Measurements from ENCODE around the gene CMTM3.
"Not testable (repeated sequence)": the region's sequence is repeated elsewhere in the genome, so short reads cannot be mapped to it uniquely, and the experiment has no call there.

CMTM3 gene

DNA sequence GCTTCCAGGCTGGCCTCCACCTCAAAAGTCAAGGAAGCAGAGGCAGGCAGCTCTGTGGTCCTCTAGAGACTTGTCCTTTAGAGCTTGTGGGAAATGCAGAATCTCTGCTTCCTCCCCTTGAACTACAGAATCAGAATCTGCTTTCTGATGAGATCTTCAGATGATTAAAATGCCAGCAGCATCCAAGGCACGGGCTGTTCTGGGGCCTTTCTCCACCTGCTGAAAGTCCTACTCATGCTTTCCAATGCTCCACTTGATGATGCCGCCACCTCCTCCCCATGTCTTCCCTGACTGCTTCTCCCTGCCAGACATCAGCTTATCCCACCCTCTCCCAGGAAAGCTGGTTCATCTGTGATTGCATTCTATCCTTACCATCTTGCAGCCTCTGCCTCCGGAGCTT, 33.3 kb downstream of the CMTM3 start:
- DNase-seq: no peak

DNA sequence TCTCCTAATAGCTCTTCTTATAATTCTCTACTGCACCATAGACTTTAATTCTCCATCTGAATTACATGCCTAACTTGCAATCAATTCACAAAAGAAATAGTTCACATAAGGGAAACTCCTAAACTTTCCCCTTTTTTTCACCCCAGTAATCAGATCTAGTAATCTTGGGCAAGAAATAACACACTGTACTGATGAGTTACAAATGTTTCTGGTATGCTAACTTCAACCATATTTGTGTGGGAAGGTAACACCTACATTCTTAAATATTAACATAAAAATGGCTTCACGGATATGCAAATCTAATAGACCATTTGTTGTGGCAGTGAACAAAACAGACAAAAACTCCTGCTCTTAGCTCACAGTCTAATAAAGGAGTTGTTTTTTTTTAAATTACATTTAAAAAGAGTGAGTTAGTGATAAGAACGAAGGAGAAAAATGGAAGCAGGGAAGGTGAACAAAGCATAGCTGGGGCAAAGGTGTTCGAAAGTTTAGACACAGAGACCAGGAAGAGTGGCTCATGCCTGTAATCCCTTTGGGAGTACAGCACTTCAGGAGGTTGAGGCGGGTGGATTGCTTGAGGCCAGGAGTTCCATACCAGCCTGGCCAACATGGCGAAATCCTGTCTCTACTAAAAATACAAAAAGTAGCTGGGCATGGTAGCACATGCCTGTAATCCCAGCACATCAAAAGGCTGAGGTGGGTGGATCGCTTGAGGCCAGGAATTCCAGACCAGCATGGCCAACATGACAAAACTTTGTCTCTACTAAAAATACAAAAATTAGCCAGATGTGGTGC, 34.8 kb downstream of the CMTM3 start:
- DNase-seq: no peak

DNA sequence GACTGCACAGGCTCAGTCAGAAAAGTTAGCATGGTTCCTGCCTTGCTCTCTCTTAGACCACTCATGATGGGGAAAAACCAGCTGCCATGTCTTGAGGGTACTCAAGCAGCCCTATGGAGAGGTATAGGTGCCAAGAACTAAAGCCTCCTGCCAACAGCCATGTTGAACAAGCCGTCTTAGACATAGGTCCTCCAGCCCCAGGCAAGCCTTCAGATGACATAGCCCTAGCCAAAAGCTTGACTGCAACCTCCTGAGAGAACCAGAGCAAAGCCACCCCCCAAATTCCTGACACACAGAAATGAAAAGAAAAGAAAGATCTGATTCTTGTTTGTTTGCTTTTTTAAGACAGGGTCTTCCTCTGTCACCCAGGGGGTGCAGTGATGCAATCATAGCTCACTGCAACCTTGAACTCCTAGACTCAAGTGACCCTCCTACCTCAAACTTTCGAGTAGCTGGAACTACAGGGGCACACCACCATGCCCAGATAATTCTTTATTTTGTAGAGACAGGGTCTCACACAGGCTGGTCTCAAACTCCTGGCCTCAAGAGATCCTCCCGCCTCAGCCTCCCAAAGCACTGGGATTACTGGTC, 36.3 kb downstream of the CMTM3 start:
- no peak for DNase-seq

DNA sequence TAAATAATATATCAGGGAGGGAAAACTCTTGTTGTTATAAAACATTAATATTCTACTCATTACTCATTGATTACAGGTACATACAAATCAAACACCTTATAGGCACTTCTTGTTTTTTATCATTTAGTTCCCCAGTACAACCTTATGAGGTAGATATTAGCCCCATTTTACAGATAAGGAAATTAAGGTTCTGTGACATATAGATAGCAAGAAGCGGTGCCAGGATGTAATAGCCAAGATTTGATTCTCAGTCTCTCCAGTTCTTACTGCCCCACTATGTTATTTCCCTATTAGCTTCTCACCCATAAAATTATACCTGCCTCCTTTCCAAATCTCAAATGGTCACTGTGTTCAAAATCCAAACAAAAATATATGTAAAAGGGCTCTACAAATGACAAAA, 36.9 kb downstream of the CMTM3 start:
- DNase-seq: no peak

DNA sequence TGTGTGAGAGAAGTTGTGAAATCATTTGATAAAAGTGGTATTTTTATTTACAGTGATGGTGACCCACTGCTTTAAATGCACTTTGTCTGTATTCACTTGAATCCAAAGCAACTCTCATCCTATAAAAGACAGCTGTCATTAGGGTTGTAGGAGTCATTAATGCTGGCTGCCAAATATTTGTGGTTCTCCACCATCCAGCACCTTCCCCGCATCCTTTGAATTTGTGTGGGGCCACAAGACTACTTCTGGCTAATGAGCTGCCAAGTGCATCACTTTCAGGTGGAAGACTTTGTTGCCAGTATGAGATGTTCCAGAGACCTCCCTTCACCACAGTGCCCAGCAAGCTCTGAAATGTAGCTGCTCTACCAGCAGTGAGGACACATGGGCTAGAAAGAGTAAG, 43.4 kb downstream of the CMTM3 start:
- DNase-seq: no peak

DNA sequence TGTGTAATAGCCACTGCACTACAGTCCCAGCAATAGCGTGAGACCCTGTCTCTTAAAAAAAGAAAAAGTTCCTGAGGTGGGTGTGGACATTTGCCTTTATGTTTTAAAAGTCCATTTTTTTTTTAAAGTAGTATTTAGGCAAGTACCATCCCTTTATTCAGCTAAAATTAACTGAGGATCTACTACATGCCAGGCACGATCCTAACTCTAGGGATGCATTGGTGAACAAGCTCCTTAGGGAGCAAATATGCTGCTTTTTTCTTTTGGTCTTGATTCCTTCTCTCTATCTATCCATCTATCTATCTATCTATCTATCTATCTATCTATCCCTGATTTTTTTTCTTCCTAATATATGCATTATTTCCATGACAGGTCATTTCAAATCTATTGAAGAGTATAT, 44.7 kb downstream of the CMTM3 start:
- DNase-seq: no peak

DNA sequence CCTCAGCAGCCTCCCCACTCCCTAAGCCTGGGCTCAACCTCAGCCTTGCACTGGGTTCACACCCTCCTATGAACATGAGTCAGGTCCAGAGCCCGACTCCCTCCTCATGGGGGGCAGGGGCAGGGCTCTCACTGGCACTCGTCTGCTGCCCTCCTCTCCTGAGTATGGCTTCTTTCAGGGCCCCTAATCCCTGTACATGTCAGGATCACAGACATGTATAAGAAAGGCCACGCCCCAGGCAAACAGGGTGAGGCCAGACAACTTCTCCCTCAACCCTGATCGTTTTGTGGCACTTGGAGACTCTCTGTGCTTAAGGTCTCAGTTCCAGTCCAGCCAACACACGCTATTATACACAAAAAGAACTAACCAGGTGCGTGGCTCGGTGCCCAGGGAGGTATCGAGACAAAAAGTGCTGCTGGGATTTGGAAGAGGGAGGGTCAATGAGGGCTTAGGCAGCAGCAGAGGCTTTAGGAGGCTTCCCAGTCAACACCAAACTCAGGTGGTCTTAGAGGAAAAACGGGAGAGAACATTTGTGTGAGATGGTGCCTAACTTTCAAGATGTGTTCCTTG, 45.2 kb downstream of the CMTM3 start:
- no peak for DNase-seq

DNA sequence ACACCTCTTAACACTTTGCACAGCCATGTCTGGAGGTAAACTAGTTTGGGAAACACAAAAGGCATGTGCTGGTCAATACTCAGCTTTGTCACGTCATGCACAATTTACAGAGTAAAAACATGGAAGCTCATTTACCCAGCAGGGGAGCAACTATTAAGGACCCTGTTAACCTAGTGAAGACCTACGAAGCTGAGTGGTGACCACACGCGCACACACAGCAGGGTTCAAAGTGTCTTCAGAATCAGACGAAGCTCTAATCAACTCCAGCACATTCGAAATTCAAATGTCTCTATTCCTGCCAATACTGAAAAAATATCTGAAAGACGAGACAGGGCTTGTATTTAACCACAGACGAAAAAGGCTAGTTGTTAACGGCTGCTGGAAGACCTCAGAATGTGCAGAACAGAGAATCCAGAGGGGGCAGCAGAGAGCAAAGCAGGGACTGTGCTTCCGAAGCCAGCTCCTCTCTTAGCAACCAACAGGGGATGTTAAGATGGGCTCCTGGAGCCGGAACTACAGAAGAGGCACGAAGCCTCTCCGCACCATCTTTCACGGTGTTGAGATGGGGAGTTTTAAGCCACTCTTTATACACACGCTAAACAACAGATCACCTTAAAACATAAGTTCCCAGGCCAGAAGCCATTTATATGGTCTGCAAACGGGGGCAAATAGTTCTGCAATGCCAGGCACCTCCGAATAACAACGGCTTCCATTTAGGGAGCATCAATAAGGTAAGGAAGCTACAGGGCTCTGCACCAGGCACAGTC, 46.4 kb downstream of the CMTM3 start:
- DNase-seq: peak; percentile 35

DNA sequence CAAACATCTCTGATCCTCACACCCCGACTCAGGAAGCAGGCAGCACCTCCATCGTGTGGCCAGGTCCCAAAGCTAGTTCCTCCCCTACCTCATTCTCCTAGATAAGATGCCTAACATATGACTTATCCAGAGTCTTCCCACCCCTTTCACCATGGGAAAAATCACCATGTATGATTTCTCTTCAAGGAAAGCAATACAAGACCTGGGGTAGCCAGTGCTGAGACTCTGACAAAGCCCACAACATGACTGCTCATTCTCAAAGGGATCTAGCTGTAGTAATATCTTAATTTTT, 46.9 kb downstream of the CMTM3 start:
- no peak for DNase-seq

DNA sequence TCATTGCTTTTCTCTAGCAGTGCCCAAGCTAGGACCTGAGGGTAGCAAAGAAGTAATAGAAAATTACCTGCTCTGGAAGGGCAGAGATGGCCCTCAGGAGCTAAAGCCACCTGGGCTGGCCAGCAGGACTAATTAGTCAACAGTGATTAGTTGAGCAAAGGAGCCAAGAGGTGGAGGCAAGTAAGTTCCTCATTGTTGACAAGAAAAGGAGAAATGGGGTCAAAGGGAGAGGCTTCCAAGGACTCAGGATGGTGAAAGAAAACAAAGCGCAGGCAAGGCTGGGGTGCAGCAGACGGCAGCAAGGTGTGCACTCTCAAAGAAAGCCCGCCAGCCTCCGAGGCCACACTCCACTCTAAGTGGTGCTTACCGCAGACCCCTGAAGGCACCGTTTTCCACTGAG, 47.5 kb downstream of the CMTM3 start:
- DNase-seq: no peak

DNA sequence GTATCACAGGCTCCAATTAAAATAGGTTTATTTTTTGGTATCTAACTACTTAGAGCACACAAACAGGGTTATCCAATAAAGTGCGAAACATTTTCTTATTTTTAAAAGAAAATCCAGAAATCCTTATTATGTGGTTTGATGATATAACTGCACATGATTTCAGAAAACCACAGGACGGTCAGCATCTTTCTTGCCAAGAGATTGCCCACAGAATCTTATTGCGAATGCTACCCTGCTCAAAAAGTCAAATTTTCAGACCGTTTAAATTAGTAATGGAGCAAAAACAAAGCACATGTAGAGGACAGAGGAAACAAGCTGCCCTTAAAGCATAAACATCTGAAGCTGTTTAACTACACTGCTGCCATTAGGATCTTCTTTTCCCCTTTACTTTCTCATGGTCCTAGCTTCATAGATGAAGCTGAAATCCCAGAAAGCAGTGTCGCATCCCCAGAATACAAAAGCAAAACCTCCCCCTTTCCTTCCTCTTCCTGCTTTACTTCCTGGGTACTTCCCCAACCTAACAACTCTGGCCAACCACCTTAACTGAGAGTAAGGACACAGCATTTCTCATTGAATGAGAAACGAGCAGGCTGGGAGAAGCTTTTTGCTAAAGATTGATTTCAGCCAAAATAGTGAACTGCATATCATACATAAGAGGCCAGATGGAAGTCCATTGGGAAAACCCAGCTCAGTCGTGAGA, 48.3 kb downstream of the CMTM3 start:
- no peak for DNase-seq

DNA sequence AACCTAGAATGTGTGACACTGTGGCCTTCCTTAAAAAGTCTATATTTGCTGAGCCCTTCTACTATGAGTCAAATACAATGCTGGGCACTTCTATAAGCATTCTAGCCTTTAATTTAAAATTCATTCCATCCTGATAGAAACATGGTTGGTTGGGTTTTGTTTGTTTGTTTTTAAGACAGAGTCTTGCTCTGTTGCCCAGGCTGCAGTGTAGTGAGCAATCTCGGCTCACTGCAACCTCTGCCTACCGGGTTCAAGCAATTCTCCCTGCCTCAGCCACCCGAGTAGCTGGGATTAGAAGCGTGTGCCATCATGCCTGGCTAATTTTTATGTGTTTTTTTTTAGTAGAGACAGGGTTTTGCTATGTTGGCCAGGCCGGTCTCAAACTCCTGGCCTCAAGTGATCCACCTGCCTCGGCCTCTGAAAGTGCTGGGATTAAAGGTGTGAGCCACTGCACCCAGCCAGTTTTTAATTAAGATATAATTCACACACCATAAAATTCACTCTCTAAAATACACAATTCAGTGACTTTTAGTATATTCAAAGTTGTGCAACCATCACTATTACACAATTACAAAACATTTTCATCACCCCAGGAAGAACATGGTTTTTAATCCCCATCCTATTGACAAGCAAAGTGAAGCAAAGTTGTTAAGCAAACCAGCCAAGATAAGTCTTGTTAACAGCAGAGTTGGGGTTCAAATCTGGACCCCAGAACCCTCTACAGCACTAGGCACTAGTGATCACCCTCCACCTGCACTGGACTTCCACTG, 49.3 kb downstream of the CMTM3 start:
- no peak for DNase-seq

DNA sequence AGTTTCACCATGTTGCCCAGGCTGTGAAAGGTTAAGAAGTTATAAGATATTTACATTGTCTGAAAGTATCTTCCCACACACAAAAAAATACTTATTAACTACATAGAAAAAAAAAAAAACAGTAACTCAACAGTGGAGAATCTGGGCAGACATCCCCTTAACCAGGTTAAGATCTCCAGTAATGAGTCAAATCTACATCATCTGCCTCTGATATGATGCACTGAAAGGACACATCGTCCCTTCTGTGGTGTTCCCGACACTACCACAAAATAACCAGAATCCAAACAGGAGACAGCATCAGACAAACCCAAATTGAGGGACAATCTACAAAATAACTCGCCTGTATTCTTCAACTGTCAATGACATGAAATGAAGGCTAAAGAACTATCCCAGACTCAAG, 52.0 kb downstream of the CMTM3 start:
- DNase-seq: no peak

DNA sequence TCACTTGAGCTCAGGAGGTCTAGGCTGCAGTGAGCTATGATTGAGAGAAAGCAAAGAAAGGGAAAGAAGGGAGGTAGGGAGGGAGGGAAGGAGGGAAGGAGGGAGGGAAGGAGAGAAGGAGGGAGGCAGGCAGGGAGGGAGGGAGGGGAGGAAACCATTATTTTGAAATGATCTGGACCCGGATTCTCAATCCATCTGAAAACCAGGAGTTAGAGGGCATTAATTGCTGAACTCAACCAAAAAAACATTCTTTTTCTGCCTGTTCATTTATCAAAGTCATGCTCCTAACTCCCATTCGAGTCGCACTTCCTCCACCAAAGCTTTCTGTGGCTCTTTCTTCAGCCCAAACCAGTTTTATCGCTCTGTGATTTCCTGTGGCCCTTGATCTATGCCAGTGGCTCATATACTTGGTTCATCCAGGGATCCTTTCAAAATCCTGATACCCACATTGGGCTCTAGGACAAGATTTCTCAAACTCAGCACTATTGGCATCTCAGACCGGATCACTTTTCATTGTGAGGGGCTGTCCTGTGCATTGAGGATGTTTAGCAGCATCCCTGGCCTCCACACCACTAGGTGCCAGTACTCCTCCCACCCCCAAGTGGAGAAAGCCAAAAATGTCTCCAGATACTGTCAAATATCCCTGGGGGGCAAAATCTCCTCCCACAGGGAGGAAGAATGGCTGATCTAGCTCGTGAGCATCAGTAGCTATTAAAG, 53.8 kb downstream of the CMTM3 start:
- DNase-seq: no peak

DNA sequence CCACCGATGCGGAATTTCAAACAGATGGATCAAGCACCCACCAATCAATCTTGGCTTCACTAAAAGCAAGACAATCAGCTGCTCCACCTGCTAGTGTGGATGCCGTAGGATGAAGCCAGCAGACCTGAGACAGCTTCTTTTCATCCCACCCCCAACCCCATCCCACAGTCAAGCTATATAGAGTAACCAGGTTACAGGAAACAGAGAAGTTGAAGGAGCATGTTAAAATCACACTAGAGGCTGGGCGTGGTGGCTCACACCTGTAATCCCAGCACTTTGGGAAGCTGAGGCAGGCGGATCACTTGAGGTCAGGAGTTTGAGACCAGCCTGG, 54.3 kb downstream of the CMTM3 start:
- no peak for DNase-seq

DNA sequence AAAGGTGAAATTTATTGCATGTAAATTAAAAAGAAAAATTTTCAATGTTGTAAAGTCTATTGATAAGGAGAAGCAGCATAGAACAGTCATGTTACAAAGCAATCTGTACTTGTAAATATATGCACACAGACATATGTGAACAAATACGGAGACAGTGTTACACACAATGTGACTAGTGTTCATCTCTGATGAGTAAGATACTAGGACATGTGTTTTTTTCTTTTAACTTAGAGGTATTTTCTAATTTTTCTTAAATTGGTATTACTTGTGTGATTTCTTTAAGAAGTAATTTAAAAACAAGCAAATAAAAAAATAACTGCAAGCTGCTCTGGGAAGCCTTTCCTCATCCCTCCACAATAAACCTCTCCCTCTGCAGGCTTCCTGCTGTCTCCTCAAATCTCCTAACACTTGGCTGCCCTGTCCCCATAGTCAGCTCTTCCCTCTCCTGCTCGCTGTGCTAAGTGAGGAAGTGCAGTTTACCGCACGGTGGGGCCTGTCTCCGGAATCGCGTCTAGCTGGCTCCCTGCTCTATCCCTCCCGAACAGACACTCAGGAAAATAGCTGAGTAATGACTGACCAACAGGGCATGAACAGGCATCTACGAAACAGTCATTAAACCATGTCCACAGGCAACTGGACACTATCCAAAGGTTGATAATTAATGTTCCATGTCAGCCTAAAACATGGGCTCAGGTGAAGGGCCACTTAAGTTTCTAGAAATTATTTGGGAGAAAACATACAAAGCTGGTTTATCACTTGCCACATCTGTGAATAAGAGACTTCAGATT, 56.1 kb downstream of the CMTM3 start:
- DNase-seq: peak; percentile 14

DNA sequence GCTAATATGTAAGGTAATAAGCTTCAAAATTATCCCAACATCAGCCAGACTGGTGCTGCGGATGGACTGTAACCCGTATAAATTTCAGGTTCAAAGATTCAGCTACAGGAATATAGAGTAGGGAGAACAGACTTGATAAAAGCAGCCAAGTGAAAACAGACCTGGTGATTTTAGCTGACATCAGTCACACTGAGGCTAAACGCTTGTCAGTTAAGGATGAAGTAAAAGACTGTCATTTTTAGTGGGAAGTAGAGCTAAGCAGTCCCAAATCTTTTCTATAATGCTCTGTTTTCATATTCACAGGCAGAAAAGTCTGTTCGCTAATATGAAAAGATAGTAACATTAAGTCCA, 56.7 kb downstream of the CMTM3 start:
- no peak for DNase-seq

DNA sequence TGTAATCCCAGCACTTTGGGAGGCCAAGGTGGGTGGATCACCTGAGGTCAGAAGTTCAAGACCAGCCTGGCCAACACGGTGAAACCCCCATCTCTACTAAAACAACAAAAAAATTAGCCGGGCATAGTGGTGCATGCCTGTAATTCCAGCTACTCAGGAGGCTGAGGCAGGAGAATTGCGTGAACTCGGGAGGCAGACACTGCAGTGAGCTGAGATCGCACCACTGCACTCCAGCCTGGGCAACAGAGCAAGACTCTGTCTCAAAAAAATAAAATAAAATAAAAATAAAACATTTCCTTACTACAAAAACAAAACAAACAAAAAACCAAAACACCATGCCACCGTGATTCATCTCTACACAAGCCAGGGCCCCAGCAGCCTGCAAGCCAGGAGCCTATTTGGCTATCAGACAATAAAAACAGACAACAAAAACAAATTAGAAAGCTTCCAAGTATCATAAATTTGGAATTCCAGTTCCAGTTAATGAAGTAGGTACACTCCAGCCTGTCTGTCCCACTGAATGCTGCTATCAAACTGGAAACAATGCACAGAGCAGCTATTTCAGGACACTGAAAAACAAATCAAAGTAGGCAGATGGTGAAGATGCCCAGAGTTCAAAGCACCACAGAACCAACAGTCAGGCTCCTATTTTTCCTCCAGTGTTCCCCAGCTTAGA, 57.3 kb downstream of the CMTM3 start:
- DNase-seq: not testable (repeated sequence)

DNA sequence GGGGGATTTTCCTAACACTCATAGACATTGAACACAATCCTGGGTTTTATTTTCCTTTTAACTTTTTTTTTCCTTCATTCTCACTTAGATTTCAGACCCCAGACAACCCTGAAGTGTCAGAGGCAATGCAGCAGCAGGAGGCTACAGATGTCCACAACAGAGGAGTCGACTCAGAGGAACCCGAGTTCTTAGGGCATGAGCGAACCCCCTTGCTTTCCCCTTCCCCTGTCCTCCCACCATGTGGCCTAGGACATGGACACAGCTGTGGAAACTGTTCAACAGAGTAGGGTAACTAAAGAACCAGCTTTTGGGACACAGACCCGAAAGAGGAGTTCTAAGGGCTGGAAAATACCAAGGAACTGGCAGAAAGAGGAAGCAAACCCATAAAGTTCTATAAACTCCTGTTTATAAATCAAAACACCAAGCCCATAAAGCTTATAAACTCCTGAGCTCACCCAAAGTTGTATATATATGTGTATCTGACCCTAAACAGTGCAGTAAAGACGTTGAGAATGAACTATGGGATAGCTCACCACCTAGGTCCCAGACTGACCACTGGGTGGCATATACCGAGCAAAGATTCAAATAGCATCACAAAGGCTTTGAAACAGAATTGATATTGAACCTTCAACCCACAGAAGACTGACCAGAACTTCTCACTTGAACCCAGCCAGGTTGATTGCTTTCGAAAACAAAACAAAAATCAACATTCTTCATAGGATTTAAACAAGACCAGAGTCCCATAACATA, 58.1 kb downstream of the CMTM3 start:
- no peak for DNase-seq

All from NCI-H446 treated with DMSO at 0.1 percent for 48 hours (cell line).